ENCODE data around the gene C21orf91.

DNA sequence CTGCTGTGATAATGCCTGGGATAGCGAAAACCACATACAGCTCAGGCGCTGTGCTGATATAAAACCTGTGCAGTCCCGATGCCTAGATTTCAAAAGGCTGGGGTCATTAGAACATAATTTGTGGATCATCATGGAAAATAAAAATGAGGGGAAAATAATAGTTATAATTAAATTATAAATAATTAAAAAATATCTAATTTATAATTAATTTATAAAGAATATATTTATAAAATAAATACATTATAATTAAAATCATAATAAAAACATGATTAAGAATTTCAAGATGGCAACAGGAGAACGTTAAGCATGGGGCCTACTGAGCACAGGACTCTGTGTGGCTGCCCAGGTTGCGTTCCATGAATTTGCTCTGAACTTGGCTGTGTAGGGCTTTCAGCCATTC is 53.9 kb downstream of the C21orf91 start:
- TF ChIP-seq FOS (IDR thresholded peaks at IDR 0.05; ENCODE audit: extremely low read depth, insufficient read length), result no peak
- TF ChIP-seq POLR2A (conservative IDR thresholded peaks at IDR 0.05), result no peak
- TF ChIP-seq, protein P1, sequence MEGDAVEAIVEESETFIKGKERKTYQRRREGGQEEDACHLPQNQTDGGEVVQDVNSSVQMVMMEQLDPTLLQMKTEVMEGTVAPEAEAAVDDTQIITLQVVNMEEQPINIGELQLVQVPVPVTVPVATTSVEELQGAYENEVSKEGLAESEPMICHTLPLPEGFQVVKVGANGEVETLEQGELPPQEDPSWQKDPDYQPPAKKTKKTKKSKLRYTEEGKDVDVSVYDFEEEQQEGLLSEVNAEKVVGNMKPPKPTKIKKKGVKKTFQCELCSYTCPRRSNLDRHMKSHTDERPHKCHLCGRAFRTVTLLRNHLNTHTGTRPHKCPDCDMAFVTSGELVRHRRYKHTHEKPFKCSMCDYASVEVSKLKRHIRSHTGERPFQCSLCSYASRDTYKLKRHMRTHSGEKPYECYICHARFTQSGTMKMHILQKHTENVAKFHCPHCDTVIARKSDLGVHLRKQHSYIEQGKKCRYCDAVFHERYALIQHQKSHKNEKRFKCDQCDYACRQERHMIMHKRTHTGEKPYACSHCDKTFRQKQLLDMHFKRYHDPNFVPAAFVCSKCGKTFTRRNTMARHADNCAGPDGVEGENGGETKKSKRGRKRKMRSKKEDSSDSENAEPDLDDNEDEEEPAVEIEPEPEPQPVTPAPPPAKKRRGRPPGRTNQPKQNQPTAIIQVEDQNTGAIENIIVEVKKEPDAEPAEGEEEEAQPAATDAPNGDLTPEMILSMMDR (IDR thresholded peaks at IDR 0.05 in 2 of 3, conservative IDR thresholded peaks at IDR 0.05 in 1 of 3; ENCODE audit: insufficient read depth in 2 of 3, low read depth in 1 of 3, low read length in 3 of 3), result no peak
- TF ChIP-seq, protein P2, sequence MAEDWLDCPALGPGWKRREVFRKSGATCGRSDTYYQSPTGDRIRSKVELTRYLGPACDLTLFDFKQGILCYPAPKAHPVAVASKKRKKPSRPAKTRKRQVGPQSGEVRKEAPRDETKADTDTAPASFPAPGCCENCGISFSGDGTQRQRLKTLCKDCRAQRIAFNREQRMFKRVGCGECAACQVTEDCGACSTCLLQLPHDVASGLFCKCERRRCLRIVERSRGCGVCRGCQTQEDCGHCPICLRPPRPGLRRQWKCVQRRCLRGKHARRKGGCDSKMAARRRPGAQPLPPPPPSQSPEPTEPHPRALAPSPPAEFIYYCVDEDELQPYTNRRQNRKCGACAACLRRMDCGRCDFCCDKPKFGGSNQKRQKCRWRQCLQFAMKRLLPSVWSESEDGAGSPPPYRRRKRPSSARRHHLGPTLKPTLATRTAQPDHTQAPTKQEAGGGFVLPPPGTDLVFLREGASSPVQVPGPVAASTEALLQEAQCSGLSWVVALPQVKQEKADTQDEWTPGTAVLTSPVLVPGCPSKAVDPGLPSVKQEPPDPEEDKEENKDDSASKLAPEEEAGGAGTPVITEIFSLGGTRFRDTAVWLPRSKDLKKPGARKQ (CRISPR knock-in tag; IDR thresholded peaks at IDR 0.05), result no peak
- TF ChIP-seq SRF (CRISPR knock-in tag; IDR thresholded peaks at IDR 0.05), result no peak
- no peak for TF ChIP-seq ARID2 (IDR thresholded peaks at IDR 0.05)
- TF ChIP-seq DPF2 (IDR thresholded peaks at IDR 0.05), result no peak
- TF ChIP-seq ZBTB7A (IDR thresholded peaks at IDR 0.05; ENCODE audit: borderline replicate concordance, control insufficient read depth, low read depth, low read length), result no peak
- TF ChIP-seq JUN (IDR thresholded peaks at IDR 0.05; ENCODE audit: borderline replicate concordance, low read depth, low read length), result no peak
- TF ChIP-seq JUN (CRISPR knock-in tag; IDR thresholded peaks at IDR 0.05; ENCODE audit: borderline replicate concordance), result no peak
